Breast epithelium (tissue), 4 donors: ENCODE results near the gene RAB33B. TPM values are rescaled to one million over a fixed set of nuclear protein-coding genes. Genes with fewer than 3 reads are reported as not detected.

Source experiments
- DNase-seq, 2 donors: peaks; one replicate each; pipeline ENCODE4 v3.0.0-alpha.2; 2019; ENCODE audit warnings: low spot score in 2 of 2
- H3K27ac ChIP-seq, 2 donors: fragments of 200-600 bp; sonication (generic) in 1 of 2; one replicate each; pipeline ENCODE4 v1.5.1; 2016 to 2019; ENCODE audit warnings: mild to moderate bottlenecking in 1 of 2
- H3K27me3 ChIP-seq, 2 donors: fragments of 200-600 bp; sonication (generic) in 1 of 2; one replicate each; pipeline versions ENCODE4 v1.5.1 to v1.6.0; 2017 to 2019; ENCODE audit warnings: control low read depth in 1 of 2, mild to moderate bottlenecking in 1 of 2
- H3K36me3 ChIP-seq: fragments of 200-600 bp; one replicate; pipeline ENCODE4 v1.5.1; 2019
- H3K4me1 ChIP-seq, 2 donors: fragments of 200-600 bp; sonication (generic); one replicate each; pipeline ENCODE4 v1.5.1; 2016 to 2019; ENCODE audit warnings: control low read depth in 1 of 2
- H3K4me3 ChIP-seq, 3 donors: fragments of 200-600 bp; sonication (generic); 1 replicate in 2 of 3; 2 replicates in 1 of 3; pipeline ENCODE4 v1.5.1; 2016 to 2019; ENCODE audit warnings: mild to moderate bottlenecking in 3 of 3, moderate library complexity in 2 of 3
- H3K9me3 ChIP-seq, 2 donors: fragments of 200-600 bp; sonication (generic) in 1 of 2; one replicate each; pipeline ENCODE4 v1.5.1; 2016 to 2019; ENCODE audit warnings: control low read depth in 1 of 2
- POLR2A ChIP-seq: fragments of 450-650 bp; IDR thresholded peaks from one replicate; pipeline ENCODE4 v1.6.1; 2016; ENCODE audit warnings: antibody characterized with exemption, mild to moderate bottlenecking, moderate library complexity
- POLR2AphosphoS5 ChIP-seq, 3 donors: sonication (generic); formaldehyde crosslinking; IDR thresholded peaks; one replicate each; pipeline ENCODE4 v1.6.1; 2017; ENCODE audit warnings: antibody characterized with exemption in 3 of 3
- intact Hi-C: fragments of 100-400 bp; cut with DNase I; formaldehyde crosslinking; loops from one replicate; pipeline ENCODE4 v1.15.1; 2023; ENCODE audit warnings: low total_unique reads
- total RNA-seq, 3 donors: library from RNA; depleted of rRNA; stranded (reverse); fragments of >200 nt; gene quantifications; one replicate each; pipeline ENCODE4 v1.1.0, GENCODE V29; 2016
- TF ChIP-seq, protein P1 (sequence below), 3 donors: fragments of 450-650 bp; IDR thresholded peaks; one replicate each; pipeline ENCODE4 v1.5.1; 2016 to 2017; ENCODE audit warnings: antibody characterized with exemption in 3 of 3, mild to moderate bottlenecking in 3 of 3, moderate library complexity in 3 of 3

RAB33B gene
- total RNA-seq, 3 donors from 2014 or later: 13.1 to 15.8 (median 13.4) TPM

DNA sequence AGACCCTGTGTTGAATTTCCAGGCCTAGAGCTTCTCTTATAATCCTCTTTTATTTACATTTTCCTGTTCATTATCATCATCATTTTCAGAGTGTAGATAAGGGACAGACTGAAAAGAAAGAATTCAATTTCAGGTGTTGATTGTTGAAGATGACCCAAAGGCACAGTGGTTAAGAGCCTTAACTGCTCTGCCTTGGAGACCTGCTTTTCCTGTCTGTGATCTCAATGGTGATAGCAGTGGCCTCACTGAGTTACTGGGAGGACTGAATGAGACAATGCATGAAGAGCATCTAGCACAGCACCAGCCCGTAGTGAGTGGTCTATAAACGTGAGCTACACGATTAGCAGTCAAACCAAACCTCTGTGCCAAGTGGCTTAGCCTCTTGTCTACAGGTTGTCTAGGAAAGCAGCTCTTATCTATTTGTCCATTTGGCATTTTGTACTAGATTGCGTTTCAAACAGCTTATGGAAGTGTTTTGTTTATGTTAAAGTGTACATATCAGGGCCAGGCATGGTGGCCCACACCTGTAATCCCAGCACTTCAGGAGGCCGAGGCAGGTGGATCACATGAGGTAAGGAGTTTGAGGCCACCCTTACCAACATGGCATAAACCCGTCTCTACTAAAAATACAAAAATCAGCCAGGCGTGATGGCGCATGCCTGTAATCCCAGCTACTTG is 60.6 kb downstream of the RAB33B start:
- Histone ChIP-seq H3K4me3 (no peak overlapping the region), H3K27me3 (no peaks in the 10 kb centered on the region), H3K4me1 (no peaks in the 10 kb centered on the region), H3K36me3 (no peaks in the 10 kb centered on the region), H3K9me3 (no peaks in the 10 kb centered on the region), H3K27ac (no peak overlapping the region)
- TF ChIP-seq POLR2AphosphoS5 (IDR thresholded peaks at IDR 0.05) (no peak), POLR2A (no peak)
- TF ChIP-seq, protein P1, sequence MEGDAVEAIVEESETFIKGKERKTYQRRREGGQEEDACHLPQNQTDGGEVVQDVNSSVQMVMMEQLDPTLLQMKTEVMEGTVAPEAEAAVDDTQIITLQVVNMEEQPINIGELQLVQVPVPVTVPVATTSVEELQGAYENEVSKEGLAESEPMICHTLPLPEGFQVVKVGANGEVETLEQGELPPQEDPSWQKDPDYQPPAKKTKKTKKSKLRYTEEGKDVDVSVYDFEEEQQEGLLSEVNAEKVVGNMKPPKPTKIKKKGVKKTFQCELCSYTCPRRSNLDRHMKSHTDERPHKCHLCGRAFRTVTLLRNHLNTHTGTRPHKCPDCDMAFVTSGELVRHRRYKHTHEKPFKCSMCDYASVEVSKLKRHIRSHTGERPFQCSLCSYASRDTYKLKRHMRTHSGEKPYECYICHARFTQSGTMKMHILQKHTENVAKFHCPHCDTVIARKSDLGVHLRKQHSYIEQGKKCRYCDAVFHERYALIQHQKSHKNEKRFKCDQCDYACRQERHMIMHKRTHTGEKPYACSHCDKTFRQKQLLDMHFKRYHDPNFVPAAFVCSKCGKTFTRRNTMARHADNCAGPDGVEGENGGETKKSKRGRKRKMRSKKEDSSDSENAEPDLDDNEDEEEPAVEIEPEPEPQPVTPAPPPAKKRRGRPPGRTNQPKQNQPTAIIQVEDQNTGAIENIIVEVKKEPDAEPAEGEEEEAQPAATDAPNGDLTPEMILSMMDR (IDR thresholded peaks at IDR 0.05): no peak
- no peak for DNase-seq
- intact Hi-C loops: no loop called here

GRCh38 chr4:139515531-139515958 is 61.6 kb downstream of the RAB33B start:
- no peaks in the 10 kb centered on the region for H3K27me3 ChIP-seq
- intact Hi-C loops: no loop called here
- DNase-seq: no peak
- TF ChIP-seq, protein P1 (IDR thresholded peaks at IDR 0.05): no peak
- TF ChIP-seq POLR2A (no peak), POLR2AphosphoS5 (IDR thresholded peaks at IDR 0.05) (no peak)
- H3K9me3 ChIP-seq: no peaks in the 10 kb centered on the region
- no peak overlapping the region for H3K27ac ChIP-seq
- no peaks in the 10 kb centered on the region for H3K4me1 ChIP-seq
- H3K4me3 ChIP-seq: no peak overlapping the region
- no peaks in the 10 kb centered on the region for H3K36me3 ChIP-seq

DNA sequence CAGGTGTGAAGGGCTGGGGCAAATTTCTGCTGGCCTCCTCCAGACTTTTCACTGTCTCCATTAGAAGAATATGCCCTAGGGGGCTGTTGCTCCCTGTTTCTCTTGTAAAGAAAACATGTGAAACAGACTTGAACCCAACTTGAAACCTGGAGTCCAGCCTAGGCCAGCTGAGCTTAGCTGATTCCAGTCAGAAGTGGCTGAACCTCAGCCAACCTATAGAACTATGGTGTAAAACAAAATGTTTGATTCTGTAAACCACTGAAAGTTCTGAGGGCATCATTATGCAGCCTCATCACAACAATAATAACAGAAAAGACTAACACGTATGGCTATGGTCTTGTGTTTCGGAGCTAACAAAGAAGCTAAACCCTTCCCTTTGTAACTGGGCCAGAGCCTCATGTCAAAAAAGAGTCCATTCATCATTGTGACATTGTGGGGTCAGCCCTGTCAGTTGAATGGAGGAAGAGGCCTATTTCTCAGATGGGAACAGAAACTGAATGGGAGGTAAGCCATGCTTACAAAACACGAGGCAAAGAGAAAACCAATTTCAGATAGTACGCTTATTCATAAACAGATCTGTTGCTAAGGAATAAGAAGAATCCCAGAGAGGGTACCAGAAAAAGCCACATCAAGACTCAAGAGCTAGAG is 68.0 kb downstream of the RAB33B start:
- Histone ChIP-seq H3K4me1 (no peaks in the 10 kb centered on the region), H3K27ac (no peak overlapping the region), H3K36me3 (no peaks in the 10 kb centered on the region), H3K27me3 (no peaks in the 10 kb centered on the region), H3K4me3 (no peak overlapping the region), H3K9me3 (no peaks in the 10 kb centered on the region)
- no peak for TF ChIP-seq POLR2A
- TF ChIP-seq, protein P1 (IDR thresholded peaks at IDR 0.05): no peak
- TF ChIP-seq POLR2AphosphoS5 (IDR thresholded peaks at IDR 0.05): no peak
- DNase-seq: no peak
- intact Hi-C loops: no loop called here

DNA sequence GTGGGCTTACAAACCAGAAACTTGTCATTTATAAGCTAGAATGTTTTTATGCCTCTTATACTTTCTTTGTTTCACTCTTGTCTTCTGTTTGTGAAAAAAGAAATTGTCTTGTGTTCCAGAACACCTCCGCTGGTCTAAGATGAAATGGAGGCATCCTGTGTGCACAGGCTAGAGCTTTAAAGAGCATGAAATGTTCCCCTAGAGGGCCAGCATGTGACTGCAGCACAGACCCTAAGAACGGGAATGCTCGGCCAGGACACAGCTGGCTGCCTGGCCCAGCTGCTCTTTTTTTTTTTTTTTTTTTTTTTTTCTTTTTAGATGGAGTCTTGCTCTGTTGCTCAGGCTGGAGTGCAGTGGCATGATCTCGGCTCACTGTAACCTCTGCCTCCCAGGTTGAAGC is 68.5 kb downstream of the RAB33B start:
- intact Hi-C loops: no loop called here
- DNase-seq: no peak
- no peaks in the 10 kb centered on the region for H3K9me3 ChIP-seq
- no peaks in the 10 kb centered on the region for H3K4me1 ChIP-seq
- no peaks in the 10 kb centered on the region for H3K27me3 ChIP-seq
- no peak overlapping the region for H3K27ac ChIP-seq
- no peaks in the 10 kb centered on the region for H3K36me3 ChIP-seq
- H3K4me3 ChIP-seq: no peak overlapping the region
- TF ChIP-seq, protein P1 (IDR thresholded peaks at IDR 0.05): no peak
- no peak for TF ChIP-seq POLR2A
- no peak for TF ChIP-seq POLR2AphosphoS5 (IDR thresholded peaks at IDR 0.05)

GRCh38 chr4:139523076-139523475 is 69.2 kb downstream of the RAB33B start:
- no peak for DNase-seq
- Histone ChIP-seq H3K4me3 (no peak overlapping the region), H3K27me3 (no peaks in the 10 kb centered on the region), H3K9me3 (no peaks in the 10 kb centered on the region), H3K27ac (no peak overlapping the region), H3K4me1 (no peaks in the 10 kb centered on the region), H3K36me3 (no peaks in the 10 kb centered on the region)
- intact Hi-C loops: no loop called here
- no peak for TF ChIP-seq POLR2AphosphoS5 (IDR thresholded peaks at IDR 0.05)
- TF ChIP-seq POLR2A: no peak
- TF ChIP-seq, protein P1 (IDR thresholded peaks at IDR 0.05): no peak
